Suppressor macrophage (primary cell): ENCODE results near the gene NEGR1.
"Not testable (repeated sequence)": the region's sequence is repeated elsewhere in the genome, so short reads cannot be mapped to it uniquely, and the experiment has no call there.

Experiments used
- DNase-seq, 4 experiments: peaks; one replicate each; pipeline ENCODE4 v3.0.0-alpha.2; 2020 to 2022
- total RNA-seq, 17 experiments: gene quantifications; one replicate each; lab custom pipeline; 2026; ENCODE audit warnings: mixed read lengths in 6 of 17, inconsistent platforms in 3 of 17; lab: John Stamatoyannopoulos, UW

The NEGR1 gene
- total RNA-seq, result 0 to 4.2 (median 0.19) reads per million in 17 experiments

DNA sequence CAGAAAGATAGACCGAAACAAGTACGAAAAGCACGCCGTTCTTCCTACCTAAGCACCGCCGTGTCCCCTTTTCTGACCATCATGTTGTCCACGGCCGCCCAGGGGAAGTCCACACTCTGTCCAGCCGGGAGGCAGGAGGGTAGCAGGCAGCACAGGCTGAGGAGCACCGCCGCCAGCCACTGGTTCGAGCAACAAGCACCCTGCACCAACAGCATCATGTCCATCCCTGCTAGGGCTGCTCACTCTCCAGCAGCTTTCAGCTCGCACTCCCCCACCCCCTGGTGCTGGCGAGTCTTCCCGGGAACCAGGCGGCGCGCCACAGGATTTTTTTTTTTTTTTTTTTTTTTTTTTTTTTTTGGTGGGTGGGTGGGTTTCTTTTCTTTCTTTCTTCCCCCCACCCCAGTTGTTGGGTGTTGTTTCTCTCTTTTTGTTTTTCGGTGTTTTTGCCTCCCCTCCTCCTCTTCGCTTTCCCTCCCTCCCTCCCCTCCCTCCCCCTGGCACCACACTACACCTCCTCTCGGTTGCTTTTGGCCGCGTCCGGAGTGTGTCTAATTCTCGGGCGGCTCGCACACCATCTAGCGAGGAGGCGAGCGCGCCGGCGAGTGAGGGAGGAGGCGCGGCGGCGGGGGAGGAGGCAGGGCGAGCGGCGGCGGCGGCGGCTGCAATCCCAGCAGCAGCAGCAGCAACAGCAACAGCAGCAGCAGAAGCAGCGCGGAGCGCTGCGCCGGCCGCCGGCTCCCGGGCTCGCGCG, at the start of gene NEGR1:
Gene NEGR1 (minus strand): TSS at position 269 of the 751 bp plus-strand sequence.
- DNase-seq, result peak; percentile 85 to 94 (median 89)

DNA sequence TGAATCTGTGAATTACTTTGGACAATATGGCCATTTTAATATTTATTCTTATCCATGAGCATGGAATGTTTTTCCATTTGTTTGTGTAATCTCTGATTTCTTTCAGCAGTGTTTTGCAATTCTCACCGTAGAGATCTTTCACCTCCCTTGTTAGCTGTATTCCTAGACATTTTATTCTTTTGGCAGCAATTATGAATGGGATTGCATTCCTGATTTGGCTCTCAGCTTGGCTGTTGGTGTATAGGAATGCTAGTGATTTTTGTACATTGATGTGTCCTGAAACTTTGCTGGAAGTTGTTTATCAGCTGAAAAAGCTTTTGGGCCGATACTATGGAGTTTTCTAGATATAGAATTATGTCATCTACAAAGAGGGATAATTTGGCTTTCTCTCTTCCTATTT, 44.2 kb upstream of the NEGR1 start:
- DNase-seq, result no peak

DNA sequence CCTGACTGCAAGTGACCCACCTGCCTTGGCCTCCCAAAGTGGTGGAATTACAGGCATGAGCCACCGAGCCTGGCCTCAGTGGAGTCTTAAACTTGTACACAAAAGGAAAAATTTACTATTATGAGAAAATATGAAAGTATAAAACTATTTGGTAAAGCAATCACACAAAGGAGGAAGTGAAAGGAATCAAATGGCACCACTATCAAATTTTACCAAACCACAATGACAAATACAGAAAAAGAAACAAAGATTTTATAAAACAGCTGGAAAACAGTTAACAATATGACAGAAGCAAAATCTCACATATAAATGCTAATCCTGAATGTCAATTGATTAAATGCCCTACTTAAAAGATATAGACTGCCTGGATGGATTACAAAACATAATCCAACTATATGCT, 42.1 kb upstream of the NEGR1 start:
- DNase-seq, result peak in 1 of 4 experiments; percentile 0

DNA sequence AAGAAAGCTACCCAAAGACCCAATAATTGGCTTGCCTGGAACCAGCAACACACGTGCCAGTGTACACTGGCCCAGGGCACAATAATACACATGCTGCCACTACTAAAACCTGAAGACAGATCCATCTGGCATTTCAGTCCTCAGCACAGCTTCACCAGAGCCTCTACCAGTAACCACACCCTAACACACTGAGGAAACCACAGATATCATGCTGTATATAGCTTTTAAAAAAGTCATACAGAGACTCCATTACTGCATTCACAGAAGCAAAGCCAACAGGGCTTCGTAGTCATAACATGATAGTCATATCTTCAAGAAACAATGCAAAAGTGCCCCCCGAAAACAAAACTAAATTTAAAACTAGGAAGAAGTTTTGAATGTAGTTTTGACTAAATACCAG, 40.6 kb upstream of the NEGR1 start:
- DNase-seq, result no peak

DNA sequence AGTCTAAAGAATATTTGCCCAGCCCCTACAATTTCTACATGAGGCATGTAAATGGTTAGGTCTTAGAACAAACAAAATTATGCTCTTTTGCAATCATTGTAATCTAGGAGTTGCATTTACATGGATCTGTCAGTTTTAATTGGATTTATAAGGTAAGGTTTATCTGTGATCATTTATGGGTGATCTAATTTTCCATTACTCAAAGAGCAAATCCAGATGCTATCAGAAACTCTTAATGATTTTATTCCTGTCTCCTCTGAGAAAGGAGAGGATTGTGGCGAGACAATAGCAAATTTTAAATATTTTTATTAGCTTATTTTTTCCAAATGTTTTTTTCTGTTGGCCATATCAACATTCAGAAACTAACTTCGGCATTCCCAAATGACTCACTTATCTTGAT, 14.2 kb upstream of the NEGR1 start:
- no peak for DNase-seq

DNA sequence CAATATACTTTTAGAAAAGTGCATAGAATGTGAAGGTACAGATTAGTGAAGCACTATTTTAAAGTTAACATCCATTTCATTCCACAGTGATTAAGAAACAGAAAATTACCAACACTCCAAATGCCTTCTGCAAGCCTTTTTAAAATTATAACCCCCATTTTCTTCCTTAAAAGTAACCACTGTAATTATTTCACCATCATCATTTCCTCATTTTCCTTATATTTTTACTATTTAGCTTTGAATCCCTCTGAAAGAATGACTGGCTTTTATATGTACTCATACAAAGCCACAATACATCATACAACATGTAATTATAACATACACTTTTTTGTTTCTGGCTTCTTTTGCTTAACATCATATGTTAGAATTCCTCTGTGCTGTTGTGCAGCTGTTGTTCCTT, 6.5 kb upstream of the NEGR1 start:
- DNase-seq, result peak in 2 of 4 experiments; percentile 65 to 66

DNA sequence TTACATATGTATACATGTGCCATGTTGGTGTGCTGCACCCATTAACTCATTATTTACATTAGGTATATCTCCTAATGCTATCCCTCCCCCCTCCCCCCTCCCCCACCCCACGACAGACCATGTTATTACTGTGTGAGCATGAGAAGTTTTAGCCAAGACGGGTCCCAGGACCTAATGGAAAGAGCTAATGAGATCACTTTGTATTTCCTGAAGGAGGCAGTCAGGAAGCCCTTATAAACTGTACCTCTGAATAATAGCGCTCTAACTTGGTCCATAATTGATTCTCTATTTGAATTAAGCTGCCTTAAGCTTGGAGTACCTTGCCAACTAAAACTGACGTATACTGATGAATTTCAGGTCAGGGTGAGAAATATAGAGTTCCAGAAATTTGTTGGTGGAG, 4.1 kb upstream of the NEGR1 start:
- DNase-seq, result no peak

DNA sequence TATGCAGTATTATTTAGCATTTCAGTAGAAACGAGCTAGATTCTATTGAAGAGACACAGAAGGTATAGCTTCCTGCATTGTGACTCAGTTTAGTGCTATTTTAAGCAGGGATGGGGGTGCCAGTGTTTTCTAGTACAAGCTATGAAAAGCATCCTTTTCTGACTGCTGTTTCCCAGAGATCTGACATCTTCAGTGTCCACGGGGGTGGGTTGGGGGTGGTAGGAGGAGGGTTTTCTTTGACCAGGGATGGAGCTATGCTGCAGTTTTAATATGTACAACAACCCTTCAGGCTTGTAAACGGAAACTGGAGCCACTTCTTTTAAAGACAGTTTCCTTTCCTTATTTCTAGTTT, 2.7 kb upstream of the NEGR1 start:
- peak in 1 of 4 experiments; percentile 22 for DNase-seq

DNA sequence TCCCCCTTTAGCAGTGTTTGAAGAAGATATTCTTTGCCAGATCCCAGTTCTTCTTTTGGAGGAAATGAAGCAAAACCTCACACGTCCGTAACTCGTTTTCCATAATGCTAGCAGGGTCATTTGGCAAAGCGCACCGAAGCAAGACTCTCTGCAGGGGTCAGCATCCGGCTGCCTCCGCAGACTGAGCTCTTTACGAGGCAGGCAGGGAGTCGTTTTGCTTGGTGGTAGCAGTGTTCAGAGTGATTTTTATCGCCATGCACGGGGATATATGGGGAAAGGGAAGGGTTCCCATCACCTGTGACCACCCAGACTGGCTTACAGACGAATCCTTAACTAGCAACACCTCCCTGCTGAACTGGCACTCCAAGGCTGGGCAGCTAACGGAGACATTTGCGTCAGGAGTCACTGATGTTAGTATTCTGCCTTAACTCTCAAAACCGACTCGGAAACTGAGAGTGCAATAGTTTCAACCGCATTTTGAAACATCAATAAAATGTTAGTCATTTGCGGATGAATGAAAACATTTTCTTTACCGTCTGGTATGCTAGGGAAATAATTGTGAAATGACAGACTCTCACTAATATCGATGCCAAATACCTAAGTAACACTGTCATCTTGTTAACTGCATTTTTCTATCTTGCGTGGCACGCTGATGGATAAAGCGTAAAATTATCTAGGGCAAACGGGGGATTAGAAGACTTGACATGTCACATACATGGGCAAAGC, 2.2 kb upstream of the NEGR1 start:
- DNase-seq, result peak in 3 of 4 experiments; percentile 57 to 62 (median 58)

DNA sequence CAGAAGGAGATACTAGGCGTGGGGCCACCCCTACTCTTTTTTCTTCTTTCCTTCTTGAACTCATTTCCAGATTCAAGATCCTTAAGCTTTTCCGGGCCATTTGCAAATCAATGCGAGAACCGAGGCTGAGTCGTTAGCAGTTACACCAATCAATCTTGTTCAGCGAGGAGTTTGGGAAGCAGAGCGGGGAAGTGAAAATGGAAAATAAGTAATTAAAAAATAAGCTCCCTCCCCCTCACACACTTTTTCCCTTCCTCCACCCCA, 1.7 kb upstream of the NEGR1 start:
- DNase-seq, result no peak

DNA sequence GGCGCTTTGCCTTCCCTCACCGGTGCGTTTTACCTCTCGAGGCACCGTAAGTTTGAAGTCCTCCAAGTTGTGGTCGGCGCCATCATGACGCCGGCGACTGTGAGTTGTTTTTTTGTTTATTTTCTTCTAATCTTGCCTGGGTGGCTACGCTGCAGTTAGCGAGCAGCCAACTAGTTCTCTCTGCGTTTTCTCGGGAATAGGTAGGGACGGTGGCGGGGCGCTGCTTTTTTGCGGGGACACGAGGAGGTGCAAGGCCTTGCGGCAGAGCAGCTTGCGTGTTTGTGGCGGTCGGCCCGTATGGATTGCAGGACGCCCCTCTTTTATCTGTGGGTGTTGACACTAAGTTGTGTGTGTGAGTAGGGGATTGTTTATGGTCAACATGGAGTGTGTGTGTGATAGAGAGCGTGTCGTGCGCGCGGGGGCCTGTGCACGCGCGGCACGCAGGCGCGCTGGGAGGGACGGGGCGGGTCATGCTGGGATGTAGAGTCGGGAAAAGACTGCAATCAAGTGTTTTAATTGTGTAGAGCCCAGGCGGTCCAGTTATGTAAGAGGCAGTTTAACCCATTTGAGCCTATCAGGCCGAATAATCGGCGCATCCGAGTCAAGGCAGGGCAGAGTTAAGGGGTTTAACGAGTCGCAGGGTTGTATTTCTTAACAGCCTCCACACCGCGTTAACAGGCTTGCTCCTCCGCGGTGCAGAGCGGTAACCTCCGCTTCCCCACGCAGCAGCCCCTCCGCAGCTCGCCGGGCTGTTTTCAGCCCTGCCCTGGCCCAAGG, 1.2 kb upstream of the NEGR1 start:
- peak; percentile 61 to 84 (median 74) for DNase-seq

DNA sequence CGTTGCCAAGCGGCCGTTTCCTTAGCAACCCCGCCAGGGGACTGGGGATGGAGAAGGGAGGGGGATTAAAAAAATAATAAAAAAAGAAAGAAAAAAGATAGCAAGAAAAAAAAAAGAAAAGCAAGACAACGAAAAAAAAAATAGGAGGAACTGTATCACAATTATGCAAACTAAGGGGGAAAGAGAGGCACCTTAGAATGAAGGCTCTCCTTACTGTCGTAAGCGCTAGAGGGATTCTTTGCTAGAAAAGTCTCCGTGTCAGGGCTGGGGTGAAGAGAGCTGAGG, 625 bp upstream of the NEGR1 start:
- no peak for DNase-seq

DNA sequence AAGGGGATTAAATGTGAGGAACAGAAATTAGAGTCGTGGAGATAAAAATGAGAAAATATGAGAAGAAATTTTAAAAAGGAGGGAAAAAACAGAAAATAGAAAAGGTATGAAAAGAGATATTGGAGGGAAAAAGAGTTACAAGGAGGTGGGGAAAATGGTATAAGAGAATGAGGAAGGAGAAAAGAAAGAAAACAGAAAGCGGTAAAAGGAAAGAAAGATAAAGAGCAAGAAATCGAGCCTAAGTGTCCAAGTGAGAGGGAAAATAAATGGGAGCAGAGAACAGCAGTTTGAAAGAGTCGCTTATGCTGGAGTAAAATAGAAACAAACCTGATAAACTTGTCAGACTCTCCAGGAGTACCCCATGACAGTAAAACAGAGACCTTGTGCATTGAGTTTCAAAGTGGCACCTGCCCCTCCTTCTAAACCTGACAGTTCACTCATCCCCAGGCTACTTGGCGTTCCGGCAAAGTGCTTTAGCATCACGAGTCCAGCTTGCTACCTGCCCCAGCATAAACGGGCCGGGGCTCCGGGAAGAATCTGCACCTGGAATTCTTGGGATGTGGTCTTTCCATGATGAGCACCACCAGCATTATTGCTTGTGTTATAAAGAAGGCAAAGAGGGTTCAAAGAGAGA, 585 bp downstream of the NEGR1 start:
- no peak for DNase-seq

DNA sequence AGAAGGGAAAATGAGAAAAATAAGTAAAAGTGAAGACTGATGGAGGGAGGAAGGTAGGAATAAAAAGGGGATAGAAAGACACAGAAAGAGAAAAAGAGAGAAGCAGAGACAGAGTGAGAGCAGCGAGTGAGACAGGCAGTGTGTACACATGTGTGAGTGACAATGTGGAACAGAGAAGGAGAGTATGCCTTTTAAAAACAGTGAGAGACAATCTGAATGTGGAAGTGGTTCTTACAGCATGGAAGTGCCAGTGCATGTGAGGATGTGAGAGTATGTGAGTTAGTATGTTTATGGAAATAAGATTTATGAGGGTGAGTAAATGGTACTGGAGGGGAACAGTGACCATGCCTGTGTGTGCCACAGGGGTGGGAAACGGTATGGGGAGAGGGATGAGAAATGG, 1.2 kb downstream of the NEGR1 start:
- peak in 3 of 4 experiments; percentile 11 to 61 (median 58) for DNase-seq

DNA sequence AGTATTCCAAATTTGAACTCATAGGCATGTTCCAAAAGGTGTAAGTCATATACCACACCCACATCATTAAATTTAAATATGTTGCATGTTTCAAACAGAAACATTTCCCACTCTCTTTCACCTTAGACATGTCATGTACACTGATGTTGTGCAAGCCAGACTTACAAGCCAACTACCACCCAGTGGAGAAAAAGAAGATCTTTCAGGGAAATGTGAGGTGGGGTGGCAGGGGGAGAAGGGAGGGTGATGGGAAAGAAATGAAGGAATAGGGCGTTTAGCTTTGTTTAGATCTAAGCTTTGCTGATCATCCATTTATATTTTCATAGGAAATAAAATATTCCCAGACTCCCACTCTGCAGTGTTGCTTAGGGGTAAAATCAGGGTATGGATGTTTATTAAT, 1.6 kb downstream of the NEGR1 start:
- no peak for DNase-seq

DNA sequence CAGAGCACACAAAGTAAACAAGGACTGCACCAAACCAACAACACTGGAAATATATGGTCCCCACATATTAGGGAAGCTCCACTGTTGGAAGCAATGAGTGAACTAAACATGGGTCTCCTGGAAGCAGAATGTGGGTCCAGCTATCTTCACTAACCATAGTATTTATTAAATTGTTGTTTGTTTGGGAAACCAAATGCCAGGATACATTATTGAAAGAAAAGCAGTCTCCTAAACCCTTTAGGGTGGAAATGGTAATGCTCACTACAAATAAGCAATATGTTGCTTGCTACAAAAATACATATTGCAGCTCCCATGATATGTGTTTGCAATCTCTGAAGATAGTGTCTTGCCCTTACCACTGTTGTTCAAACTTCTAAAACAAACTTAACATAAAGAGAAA, 2.2 kb downstream of the NEGR1 start:
- no peak for DNase-seq

DNA sequence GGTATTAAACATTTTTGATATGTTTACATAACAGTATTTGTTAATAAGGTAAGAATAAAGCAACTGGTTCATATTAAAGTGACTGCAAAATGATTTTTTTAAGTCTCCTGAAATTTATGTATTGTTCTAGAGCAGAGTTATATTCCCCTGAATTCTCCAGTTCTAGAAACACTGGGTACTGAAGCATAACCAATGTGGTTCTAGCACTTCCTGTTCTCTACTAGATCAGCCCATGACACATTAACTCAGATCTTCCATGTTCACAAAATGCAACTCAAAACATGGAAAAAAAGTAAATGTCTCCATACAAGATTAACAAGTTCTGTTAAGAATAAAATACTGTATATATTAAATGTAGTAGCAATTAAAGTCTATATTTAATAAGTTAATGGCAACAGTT, 3.9 kb downstream of the NEGR1 start:
- peak in 2 of 4 experiments; percentile 29 to 42 for DNase-seq

DNA sequence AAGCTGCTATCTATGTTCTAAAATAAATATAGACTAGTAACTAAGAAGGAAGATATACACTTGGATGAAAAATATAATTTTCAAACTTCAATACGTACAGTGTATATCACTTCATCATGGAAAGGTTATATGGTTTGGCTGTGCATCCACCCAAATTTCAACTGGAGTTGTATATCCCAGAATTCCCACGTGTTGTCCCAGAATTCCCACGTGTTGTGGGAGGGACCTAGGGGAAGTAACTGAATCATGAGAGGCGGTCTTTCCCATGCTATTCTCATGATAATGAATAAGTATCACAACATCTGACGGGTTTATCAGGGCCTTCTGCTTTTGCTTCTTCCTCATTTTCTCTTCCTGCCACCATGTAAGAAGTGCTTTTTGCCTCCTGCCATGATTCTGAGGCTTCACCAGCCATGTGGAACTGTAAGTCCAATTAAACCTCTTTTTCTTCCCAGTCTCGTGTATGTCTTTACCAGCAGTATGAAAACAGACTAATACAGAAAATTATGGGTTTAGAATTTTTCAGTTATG, 10.7 kb downstream of the NEGR1 start:
- DNase-seq, result peak in 2 of 4 experiments; percentile 34 to 41

DNA sequence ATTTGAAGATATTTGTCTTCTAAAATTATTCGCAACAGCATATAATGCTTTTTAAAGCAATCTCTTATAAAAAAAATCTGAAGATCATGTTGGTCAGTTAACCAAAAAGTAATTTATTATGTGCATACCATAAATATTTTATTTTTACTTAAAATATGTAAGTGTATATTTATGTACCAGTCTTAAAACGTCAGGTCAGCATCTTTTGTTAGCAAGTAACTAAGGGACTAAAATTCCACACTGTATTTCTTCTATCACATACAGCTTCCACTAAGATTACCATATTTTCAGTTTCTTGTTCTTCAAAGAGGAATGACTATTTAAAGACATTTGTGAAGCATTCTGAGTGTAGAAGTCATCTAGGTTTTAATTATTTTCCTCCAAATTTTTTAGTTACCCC, 19.6 kb downstream of the NEGR1 start:
- DNase-seq, result no peak

DNA sequence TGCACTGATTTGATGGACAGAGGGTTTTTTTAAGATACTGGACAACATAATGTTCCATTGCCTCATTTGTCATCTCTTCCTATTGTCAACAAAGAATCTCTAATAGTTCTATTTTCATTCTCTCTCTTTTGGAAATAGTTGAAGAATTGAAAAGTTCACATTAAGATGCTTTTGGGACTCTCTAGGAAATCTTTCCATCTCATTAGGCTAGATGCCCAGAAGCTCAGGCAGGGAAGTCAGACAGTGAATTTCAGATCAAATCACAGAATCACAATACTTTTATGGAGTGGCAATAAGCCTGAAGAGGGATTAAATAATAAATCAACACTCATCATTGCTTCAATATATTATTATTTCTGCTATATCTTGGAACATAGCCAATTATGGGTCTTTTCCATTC, 29.2 kb downstream of the NEGR1 start:
- DNase-seq, result no peak

DNA sequence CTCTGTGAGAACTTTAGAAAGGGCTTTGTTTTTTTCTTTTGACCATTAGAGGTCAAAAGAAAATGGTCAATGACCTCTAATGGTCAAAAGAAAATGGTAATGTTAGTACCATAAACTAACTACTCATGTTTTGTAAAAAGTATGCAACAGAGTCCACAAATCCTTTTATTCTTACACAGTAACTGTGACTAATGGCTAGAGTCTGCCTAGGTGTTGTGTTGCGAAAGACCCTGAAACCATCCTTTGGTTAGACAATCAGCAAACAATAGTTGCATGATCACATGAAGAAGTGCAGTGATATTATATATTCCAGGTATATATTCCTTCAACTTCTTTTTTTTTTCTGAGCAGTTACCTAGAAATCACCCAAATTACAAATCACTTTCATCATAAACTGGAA, 40.9 kb downstream of the NEGR1 start:
- no peak for DNase-seq

DNA sequence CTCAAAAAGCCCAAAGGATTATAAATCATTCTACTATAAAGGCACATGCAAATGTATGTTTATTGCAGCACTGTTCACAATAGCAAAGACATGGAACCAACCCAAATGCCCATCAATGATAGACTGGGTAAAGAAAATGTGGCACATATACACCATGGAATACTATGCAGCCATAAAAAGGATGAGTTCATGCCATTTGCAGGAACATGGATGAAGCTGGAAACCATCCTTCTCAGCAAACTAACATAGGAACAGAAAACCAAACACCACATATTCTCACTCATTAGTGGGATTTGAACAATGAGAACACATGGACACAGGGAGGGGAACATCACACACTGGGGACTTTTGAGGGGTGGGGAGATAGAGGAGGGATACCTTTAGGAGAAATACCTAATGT, 46.4 kb downstream of the NEGR1 start:
- DNase-seq, result not testable (repeated sequence)

DNA sequence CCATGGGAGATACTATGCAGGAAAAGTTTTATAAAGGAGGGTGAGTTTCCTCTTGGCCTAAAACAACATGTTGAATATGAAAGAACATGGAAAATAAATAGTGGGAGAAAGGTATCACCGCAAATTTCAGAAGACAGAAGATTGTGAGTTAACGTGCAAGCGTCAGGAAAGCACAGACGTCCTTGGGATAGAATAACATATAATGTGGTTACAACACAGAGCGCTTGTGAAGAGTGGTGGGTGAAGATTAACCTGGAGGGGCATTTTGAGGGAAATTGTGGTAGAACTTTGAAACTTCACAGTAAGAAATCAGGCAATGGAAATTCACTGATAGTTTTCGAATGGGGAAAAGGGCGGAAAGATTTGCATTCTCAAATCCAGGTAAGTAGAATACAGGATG, 47.3 kb downstream of the NEGR1 start:
- DNase-seq, result no peak
